Stimulated activated CD4-positive, alpha-beta T cell treated with anti-CD3 and anti-CD28 coated beads, Interleukin-15, amount 100 ng/mL, for 24 hours (primary cell): ENCODE measurements around the gene PRRX1.

Experiments used
- DNase-seq: peaks from one replicate; pipeline ENCODE4 v3.0.0-alpha.2; 2020

PRRX1 gene

DNA sequence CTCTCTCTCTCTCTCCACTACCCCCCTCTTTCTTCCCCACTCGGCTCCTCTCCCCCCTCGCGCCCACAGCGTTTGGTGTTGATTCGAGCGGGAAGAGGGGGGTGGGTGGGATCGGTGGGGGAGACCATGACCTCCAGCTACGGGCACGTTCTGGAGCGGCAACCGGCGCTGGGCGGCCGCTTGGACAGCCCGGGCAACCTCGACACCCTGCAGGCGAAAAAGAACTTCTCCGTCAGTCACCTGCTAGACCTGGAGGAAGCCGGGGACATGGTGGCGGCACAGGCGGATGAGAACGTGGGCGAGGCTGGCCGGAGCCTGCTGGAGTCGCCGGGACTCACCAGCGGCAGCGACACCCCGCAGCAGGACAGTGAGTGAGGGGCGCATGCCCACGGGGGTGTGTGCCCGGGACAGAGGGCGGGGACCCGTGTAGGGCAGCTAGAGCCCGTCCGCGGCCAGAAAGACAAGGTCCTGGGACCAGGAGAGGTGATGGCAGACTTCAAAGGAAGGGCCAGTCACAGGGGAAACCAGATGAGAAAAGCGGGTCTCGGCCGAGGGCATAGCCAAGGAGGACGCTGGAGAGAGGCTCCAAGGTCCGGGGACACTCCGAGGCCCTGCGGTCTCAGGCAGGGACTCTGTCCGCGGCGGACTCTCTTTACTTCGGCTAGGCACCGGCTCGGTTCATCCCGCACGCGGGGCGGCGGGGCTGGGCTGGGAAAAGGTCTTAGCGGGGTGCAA, at the start of gene PRRX1:
PRRX1 (plus strand) TSS at position 39 of the 735 bp plus-strand sequence; CDS start at position 127, 88 bp downstream.
- DNase-seq, result no peak

DNA sequence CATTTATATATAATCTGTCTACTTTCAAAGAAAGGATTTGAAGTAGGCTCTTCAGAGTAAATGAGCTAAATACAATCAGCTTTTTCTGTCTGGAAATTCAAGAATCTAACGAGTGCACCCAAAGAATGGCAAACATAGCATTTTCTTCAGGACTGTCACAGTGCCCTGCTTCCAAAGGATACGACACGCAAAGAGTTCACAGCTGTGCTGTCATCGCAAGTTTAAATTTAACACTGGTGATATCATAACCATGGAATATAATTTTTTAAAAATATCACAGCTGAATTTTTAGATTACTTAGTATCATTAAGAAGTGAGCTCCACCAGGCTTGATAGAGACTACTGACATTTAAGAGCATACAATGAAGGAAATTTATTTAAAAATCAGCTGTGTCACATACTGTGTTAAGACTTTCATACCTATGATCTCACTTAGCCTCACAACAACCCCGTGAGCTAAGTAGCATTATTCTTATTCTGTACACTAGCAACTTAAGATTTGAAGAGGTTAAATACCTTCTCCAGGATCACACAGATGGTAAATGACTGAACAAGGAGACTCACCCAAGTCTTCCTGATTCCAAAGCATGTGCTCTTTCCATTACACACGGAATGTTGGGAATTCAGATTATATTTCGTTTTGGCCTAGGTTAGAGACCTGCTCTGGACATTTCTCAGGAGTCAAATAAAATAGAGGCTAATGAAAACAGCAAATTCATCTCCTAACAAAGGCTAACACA, 46.2 kb upstream of the PRRX1 start:
- DNase-seq, result no peak

DNA sequence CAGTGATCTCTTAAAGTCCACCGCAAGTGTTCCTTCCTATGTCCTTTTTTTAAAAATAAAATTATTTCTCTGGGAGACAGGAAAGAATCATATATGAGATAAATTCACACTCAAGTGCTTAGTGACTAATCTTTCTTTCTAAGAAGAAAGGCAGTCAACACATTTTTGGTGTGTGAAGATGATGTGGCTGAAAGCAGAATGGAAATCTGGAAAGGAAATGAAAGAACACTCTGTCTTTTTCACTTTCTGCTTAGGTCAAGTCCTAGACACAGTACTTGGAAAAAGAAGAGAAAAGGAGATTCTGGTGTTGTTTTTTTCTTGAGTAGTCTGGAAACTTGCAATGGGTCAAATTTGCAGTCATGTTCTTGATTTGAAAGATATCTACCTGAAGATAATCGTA, 45.5 kb upstream of the PRRX1 start:
- no peak for DNase-seq

DNA sequence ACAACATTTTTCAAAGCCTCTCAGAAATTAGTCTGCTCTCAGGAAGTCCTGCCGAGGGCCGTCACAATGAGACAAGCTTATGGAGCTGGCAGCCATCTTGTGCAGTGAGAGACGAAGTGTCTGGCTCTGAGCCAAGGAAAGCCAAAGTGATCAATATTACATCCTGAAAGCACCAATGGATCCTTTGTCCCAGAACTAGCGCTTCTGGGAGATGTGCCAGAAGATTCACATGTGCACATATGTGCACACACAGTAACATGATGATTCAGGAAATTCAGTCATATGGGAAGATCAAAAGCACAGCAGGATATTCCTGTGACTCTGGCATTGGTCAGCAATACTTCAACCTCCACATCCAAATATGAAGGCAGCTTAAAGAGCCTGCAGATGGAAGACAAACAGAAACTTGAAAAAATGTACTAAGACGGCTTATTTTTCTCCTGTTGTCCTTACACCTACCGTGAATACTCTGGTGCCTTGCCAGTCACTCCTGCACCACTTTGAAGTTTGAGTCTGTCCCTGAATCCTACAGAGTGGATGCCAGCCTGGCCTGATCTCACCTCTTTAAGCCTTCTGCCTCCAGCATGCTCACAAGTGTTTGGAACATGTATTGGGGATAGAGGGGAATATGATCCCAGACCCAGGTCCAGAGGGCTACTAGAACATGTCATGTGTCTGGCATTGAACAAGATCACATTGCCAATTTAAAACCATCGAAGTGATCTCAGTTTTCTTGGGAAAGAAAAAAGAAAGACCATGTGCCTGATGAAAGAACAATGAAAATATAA, 44.5 kb upstream of the PRRX1 start:
- DNase-seq, result no peak

DNA sequence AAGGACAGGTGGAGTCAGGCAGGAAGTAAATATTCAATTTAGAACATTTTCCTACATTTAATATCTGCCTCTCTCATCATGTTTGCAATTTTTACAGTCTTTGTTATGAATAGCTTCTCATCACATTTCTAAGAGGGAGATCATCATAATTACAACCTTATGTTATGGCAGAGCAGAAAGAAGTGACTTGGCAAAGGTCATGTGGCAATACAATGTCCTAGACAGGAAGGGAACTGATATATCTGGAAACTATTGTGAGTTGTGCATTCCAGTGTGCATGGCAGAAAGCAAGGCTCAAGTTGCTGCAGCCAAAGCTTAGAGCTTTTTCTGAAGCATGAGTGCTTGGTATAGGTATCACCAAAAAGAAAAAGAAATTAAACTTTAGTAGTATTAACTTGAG, 43.8 kb upstream of the PRRX1 start:
- no peak for DNase-seq

DNA sequence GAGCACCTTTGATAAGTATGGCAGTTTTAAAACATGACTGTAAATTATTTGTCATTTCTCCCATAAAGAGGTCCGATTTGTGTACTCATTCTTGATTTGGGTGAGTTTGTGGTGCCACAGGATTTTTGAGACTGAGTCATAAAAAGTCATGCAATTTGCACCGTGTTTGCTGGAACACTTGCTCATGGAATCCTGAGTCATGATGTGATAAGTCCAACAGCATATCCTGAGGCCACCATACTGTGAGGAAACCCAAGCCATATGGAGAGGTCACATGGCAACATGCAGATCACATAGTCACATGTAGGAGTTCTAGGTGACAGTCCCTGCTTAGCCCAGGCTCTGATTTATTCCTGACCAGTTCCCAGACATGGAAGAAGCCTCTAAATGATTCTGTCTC, 40.8 kb upstream of the PRRX1 start:
- no peak for DNase-seq

DNA sequence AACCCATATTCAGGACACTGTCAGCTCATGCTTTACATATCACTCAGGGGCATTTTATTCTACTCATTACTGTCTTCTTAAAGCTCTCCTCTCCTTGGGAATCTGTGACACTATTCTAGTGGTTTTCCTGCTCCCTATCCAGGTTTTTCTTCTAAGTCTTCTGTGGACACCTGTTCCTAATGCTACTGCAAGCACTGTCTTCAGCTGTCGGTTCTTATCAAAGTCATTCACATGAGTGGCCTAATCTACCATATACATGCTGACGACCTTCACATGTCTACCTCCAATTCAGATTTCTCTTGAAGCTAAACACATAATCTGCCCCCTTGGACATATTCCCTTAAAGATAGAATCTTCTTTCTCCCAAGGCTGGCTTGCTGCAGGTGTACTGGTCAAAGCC, 39.8 kb upstream of the PRRX1 start:
- no peak for DNase-seq

DNA sequence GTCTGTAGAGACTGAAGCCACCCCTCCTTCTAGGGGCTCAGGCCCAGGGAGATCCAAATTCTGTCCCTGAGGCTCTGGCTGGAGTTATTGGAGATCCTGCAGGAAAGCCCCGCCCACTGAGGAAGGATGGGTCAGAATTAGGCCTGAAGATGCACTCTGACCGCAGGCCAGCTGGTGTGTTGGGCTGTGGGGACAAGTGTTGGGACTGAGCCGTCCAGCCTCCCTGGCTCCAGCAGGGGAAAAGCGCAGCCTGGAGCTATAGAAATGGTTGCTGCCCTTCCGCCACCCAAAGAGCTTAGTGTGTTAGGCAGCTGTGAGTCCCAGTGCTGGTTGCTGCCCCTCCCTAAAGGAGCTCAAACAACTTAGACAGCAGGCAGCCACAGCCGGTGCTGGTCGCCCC, 33.0 kb upstream of the PRRX1 start:
- DNase-seq, result no peak

DNA sequence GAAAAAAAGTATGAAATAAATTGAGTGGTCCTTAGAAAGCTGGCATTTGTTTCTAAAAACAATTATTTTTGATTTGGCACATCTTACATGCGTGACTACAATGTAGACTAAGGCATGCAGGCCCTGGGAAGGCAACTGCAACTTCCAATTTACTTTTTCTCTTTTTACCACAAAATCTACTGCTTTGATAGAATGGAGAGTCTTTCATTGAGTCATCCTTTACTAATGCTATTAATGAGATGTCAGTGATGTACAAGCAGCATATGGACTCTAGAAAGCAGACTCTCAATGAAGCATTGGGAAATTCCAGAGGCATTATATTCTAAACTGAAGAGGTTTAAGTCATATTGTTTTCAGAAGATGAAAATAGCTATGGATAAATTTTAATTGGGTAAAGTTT, 29.6 kb upstream of the PRRX1 start:
- no peak for DNase-seq

DNA sequence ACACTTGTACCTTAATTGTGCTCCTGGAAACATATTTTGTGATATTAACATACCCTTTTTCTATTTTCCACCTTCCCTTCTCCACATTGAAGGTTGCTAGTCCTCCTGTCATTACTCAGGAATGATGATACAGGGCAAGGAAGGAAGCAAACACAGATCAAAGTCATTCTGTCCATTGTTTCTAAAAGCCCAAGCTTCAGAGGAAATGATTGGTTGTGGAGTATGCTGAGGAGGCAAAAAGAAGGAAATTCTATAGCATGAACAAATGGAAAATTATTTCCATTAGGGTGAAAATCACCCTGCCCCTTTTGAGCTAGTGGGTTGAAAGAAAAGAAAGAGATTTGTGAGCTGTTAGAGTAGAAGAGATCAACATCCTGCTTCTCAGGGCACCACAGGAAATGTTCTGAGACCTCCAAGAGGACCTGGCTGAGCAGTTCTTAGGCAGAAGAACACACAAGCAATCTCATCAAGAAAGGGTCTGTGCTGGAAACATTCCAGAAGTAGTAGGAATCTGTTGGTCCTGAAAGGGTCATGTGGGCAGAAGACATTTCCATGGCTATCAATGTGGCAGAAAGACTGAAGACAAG, 29.0 kb upstream of the PRRX1 start:
- DNase-seq, result no peak

DNA sequence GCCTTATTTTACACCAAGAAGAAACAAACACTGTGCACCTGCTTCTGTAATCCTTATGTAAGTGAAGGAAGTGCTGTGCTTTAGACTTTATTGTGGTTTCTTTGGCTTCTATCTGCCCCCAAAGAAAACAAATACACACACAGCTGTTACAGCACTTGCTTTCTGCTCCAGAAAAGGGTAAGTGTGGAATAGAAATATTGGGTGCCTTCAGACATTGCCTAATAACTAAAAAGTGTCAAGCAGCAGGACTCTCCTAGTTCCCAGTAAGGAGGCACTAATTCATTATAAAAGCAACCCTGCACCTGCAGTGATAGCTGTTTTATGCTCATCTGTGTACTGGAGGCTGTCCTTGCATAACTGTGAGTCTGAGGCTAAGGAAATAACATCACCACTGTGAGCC, 23.4 kb upstream of the PRRX1 start:
- DNase-seq, result no peak

DNA sequence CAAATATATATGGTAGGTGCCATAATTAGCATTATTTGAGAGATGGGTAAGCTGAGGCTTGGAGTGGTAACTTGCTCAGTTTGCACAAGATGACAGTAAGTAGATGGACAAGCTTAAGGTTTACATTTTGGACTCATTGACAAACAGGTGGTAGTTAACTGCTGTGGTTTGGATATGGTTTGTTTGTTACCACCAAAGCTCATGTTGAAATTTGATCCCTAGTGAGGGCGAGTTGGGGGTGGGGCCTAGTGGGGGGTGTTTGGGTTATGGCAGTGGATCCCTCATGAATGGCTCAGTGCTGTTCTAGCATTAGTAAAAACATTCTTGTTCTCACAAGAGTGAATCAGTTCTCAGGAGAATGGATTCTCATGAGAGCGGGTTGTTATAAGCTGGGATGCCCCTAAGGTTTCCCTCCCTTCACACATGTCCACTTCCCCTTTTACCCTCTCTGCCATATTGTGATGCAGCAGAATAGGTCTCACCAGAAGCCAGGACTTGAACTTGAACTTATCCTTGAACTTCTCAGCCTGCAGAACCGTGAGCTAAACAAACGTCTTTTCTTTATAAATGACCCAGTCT, 6.6 kb upstream of the PRRX1 start:
- no peak for DNase-seq

DNA sequence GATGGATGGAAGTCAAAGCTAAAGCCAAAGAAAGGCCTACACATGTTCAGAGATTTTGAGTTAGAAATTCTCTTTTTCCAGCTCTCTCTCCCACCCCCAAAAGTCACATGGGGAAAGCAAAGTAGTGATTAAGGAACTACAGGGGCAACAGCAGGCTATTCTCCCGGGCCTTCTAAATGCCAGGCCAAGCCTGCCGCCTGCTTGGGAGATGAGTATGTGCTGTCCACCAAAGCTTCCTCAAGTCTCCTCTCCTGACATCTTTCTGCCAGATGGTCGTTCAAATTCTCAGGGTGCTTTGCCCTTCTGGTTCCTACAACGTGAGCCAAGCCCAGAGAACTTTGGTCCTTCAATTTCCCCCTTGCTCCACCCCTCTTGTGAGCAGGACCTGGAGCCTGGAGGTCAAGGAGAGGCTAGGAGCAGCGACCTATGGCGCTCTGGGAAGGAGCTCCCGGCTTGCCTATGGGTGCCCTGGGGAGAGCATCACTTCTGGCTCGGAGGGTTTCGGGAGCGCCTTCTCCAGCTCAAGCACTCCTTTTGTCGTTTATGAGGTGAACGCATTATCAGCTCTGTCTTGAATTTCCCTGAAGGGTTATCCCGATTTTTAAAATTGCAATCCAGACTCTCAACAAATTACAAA, 4.4 kb upstream of the PRRX1 start:
- no peak for DNase-seq

DNA sequence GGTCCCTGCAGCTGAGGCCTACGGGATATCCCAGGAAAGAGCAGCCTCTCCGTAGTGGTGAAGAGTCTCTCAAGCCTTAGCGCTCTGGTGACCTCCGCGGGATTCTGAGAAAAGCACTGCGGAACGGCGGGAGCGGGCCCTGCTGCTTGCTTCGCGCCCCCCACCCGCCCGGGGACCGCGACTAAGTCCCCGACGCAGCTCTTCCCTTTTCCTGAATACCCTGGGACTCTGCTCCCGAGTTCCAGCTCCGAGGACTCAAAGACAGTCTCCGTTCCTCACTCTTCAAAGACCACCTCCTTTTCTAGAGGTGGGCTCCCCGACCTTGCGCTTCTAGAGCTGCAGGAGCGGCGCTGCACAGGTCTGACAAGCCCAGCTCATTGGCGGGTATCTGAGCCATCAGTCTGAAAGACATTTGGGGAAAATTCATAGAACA, 3.6 kb upstream of the PRRX1 start:
- DNase-seq, result no peak

DNA sequence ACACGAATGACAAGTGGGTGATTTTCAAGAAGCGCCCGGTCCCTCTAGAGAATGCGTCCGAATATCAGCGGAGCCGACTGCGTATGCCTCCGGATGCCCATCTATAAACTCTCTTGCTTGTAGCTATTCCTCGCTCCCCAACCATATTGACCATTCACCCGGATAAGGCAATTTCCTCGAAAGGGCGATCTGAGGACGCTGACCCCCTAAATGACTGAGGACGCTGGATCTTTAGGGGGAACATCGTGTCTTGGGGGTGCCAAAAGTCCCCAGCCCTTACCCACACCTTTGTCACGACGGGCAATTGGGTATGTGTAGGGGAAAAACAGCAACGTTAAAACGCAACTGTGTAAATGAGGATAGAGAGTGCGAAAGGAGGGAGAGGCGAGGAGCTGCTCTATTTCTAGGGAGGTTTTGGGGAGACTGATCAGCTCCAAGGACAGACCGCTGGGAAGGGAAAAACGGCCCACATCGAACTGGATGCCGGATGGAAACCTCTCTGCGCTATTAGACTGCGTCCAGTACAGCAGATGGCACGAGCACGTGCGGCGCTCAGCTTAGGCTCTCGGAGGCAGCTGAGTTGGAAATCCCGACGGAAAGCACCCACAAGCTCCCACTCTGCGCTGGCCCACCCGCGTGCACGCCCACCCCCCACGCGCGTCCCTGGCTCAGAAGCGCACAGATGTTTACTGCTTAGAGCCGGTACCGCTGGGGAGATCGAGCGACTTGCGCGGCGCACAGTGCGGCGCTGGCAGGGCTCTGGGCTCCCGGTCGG, 2.9 kb upstream of the PRRX1 start:
- DNase-seq, result no peak

DNA sequence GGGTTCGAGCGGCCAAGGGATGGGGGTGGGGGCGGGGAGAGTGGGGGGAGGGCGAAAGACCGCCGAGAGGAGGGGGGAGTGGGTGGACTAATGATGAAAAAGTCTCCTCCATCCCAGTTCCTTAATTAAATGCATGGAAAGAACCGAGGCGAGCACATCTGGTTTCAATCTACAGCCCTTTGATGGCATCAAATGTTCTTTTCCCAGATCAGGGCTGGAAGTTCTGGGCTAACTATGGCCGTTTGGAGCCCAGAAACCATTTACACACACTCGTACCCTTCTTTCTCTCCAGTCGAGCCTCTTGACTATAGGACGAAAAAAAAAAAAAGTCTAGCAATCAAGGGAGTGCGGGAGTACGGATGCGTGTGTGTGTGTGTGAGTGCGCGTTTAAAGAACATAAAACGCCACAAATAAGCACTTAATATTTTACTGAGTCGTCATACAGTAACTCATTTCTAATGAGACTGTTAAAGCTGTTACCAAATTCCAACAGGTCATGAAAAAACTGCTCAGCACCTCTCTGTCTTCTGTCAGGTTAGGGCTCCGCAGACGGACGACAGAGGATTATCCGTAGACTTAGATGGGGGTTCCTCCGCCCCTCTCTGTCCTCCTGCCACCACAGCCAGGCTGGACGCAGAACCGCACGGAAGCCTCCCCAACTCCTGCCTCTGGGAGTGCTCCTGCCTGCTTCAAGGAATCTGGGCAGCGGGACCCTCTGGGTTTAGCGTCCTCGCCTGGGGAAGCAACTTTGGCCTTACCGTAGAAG, 2.1 kb upstream of the PRRX1 start:
- DNase-seq, result no peak

DNA sequence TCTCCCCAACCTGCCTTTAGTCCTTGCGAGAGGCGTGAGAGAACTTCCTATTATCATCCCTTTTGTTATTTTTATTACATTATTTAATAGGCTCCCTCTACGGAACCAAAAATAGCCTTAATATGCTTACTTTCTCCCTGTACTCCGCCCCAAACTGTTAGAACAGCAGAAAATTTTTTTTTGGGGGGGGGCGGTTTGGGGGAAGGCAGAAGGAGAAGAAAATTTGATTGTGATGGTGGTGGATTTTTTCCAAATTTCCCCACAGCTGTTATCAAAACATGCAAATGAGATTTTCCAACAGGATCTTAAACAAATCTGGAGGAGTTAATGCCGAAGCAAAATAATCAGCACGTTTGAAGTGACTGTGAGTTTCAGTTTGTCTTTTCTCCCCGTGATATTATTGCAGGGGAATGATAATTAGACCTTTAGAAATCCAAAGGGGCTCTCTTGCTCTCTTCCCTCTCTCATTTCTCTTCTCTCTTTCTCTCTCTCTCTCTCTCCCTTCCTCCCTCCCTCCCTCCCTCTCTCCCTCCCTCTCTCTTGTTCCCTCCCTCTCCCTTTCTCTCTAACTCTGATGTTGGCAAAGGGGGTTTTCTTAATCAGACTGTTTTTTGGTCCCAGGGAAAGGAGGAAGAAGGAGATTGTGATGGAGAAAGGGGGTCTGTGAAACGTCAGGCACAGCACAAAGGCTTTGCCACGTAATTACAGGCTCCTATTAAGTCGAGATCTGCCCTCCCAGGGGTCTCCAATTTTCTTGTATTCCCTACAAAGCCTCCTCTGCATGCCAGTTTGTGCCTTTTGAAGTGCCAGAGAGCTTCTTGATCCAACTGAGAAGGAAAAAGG, 1.1 kb upstream of the PRRX1 start:
- DNase-seq, result no peak

DNA sequence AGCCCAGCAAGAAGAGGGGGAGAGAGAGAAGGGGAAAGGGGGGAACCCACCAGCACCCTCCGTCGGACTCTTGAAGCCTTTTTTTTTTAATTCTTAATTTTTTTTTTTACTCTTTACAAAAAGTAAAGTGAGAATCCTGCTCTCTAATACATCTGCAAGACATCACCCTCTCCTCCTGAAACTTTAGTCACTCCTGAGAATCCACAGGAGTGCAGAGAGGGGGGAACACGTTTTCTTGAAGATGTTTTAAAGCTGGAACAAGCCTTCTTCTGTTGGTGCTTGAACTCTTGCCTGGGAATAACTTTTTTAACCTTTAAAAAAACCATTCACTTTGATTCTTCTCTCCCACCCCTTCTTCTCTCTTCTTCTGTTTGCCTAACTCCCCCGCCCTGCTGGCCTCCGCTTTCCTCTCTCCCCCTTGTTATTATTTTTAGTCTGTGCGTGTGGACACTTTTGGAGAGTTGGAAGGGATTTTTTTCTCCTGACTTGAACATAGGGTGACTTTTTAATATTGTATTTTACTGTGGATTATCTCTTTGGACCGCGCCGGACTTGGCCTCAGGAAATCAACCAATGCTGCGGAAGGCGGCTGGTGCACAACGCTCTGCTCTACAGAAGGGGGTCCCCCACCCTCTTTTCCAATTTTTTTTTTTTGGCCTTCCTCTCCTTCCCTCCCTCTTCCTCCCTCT, 383 bp upstream of the PRRX1 start:
- DNase-seq, result no peak
